Measurements from ENCODE around the gene MT1B. TPM values are rescaled to one million over a fixed set of nuclear protein-coding genes. Genes with fewer than 3 reads are reported as not detected.

Gene MT1B
- total RNA-seq, 1 experiment from 2014 or later = not detected

GRCh38 chr16:56625140-56625942, 26.3 kb upstream of the MT1B start, which contains the start of gene MT1E:
Gene MT1E, plus strand, starts transcription at chr16:56625781. Its CDS starts 71 bp downstream, at chr16:56625852.
- Histone ChIP-seq H3K18ac (ENCODE audit: insufficient read length, low read depth, low read length) (no peak within 1 kb of the TSS), H3K9me3 (ENCODE audit: control insufficient read depth, low read depth, low read length) (peaks cover 6% of the 10 kb centered on the region), H3K23ac (ENCODE audit: insufficient read length, low read depth, low read length) (no peak within 1 kb of the TSS), H3K23me2 (ENCODE audit: insufficient read length, low read depth, low read length, poor library complexity, severe bottlenecking) (peaks cover 9% of the 10 kb centered on the region), H2AFZ (ENCODE audit: low read length) (peak within 1 kb of the TSS; percentile 9), H3K27ac (ENCODE audit: insufficient read length, low read depth, low read length) (no peak within 1 kb of the TSS), H3K79me2 (ENCODE audit: insufficient read depth, low read length) (no peaks in the 10 kb centered on the region), H3K14ac (ENCODE audit: insufficient read depth, low read length) (no peak within 1 kb of the TSS; the same call in 1 of the 2 replicates), H3K27me3 (ENCODE audit: insufficient read depth, low read length) (peaks cover 58% of the 10 kb centered on the region), H2AK5ac (ENCODE audit: insufficient read length, low read length) (no peak within 1 kb of the TSS), H4K5ac (ENCODE audit: insufficient read length, low read depth, low read length) (no peak within 1 kb of the TSS), H2BK15ac (ENCODE audit: low read depth, low read length) (no peak within 1 kb of the TSS), H3K79me1 (ENCODE audit: insufficient read depth, low read depth, low read length, poor library complexity, severe bottlenecking) (no peaks in the 10 kb centered on the region), H3K56ac (ENCODE audit: insufficient read length, low read depth, low read length) (no peak within 1 kb of the TSS), H2BK120ac (ENCODE audit: low read depth, low read length, poor library complexity, severe bottlenecking) (no peak within 1 kb of the TSS), H2BK5ac (ENCODE audit: insufficient read length, low read length) (no peak within 1 kb of the TSS), H4K20me1 (ENCODE audit: control insufficient read depth, insufficient read depth, insufficient read length) (no peaks in the 10 kb centered on the region), H3T11ph (ENCODE audit: low read length) (no peak within 1 kb of the TSS), H3K9ac (ENCODE audit: extremely low read depth, insufficient read length, low read length) (no peak within 1 kb of the TSS), H3K4me1 (ENCODE audit: insufficient read depth, low read length) (no peaks in the 10 kb centered on the region; the same call in 1 of the 2 replicates), H2BK12ac (ENCODE audit: insufficient read length, low read depth, low read length) (no peak within 1 kb of the TSS), H2BK20ac (ENCODE audit: low read depth, low read length, poor library complexity, severe bottlenecking) (no peak within 1 kb of the TSS), H4K8ac (replicated peaks; ENCODE audit: insufficient read length, low read depth, low read length) (no peak within 1 kb of the TSS), H3K4ac (ENCODE audit: low read depth, low read length) (no peak within 1 kb of the TSS), H3K4me2 (ENCODE audit: insufficient read depth, insufficient read length, low read length) (peak within 1 kb of the TSS; percentile 71), H4K91ac (ENCODE audit: insufficient read length, low read depth, low read length) (no peak within 1 kb of the TSS)
- Mint-ChIP-seq H3K27ac (no peak within 1 kb of the TSS; a peak in 1 of 7 replicates), H3K4me3 (peak within 1 kb of the TSS; percentile 78 to 88), H3K36me3 (ENCODE audit: insufficient read depth in 1 of 3, low read depth in 3 of 3) (peaks cover 4 to 8% (median 5%) of the 10 kb centered on the region in 3 experiments; a peak in 6 of 7 replicates), H3K4me1 (peaks cover 45 to 51% of the 10 kb centered on the region in 2 experiments), H3K27me3 (ENCODE audit: low read depth) (peaks cover 92% of the 10 kb centered on the region), H3K9me3 (peaks cover 3 to 14% of the 10 kb centered on the region in 2 experiments; a peak in 3 of 5 replicates)
- TF ChIP-seq CTCF (conservative IDR thresholded peaks at IDR 0.05) = no peak
- no peak for DNase-seq
- WGBS (ENCODE audit: extremely low coverage, insufficient read length, low lambda C conversion rate) = no CpG with 5 or more reads among the region's 62 CpGs

All from H9 (cell line).